Cardiac muscle cell (in vitro differentiated cells and primary cell): ENCODE data around the gene ASB18. TPM values are rescaled to one million over a fixed set of nuclear protein-coding genes. Genes with fewer than 3 reads are reported as not detected.
A peak's percentile ranks its signal among the peaks of the same experiment; 100 is the strongest.

Source experiments
- DNase-seq, 2 donors: peaks; one replicate each; pipeline versions ENCODE4 v3.0.0 to v3.0.0-alpha.2; 2010 to 2017; ENCODE audit warnings: low read depth in 1 of 2, low spot score in 1 of 2
- H3K27ac ChIP-seq: fragments of 200-600 bp; sonication (generic); 2 replicates; pipeline ENCODE4 v1.5.1; 2016
- H3K27me3 ChIP-seq: fragments of 200-600 bp; sonication (generic); 2 replicates; pipeline ENCODE4 v1.6.0; 2016; ENCODE audit warnings: control low read depth
- H3K36me3 ChIP-seq: fragments of 200-600 bp; sonication (generic); 2 replicates; pipeline ENCODE4 v1.5.1; 2016; ENCODE audit warnings: control low read depth
- H3K4me1 ChIP-seq: fragments of 200-600 bp; sonication (generic); 2 replicates; pipeline ENCODE4 v1.8.1; 2017; ENCODE audit warnings: low read depth, mild to moderate bottlenecking, mixed run types
- H3K4me3 ChIP-seq: fragments of 200-600 bp; sonication (generic); 2 replicates; pipeline ENCODE4 v1.5.1; 2016; ENCODE audit warnings: mild to moderate bottlenecking
- H3K9me3 ChIP-seq: fragments of 200-600 bp; sonication (generic); 2 replicates; pipeline ENCODE4 v1.5.1; 2017; ENCODE audit warnings: low read depth, mild to moderate bottlenecking, control low read depth
- CTCF ChIP-seq: IDR thresholded peaks from 2 replicates; pipeline ENCODE4 v1.5.1; 2012; ENCODE audit warnings: low read depth, mild to moderate bottlenecking, low read length
- polyA plus RNA-seq: library from polyadenylated mRNA; unstranded; fragments of >200 nt; fragmentation: Nextera tagmentation; extraction: Ambion mirVana; gene quantifications from 2 replicates; pipeline ENCODE4 v1.2.1, GENCODE V29; 2016
- total RNA-seq: library from RNA; depleted of rRNA; stranded (reverse); fragments of >200 nt; gene quantifications from 2 replicates; pipeline ENCODE4 v1.2.3, GENCODE V29; 2016

Gene ASB18
- total and polyA plus RNA-seq, 2 experiments from 2014 or later: 0.70 TPM; not detected in 1

GRCh38 chr2:236169151-236169721, 95.0 kb downstream of the ASB18 start:
- no peak overlapping the region for H3K4me3 ChIP-seq

GRCh38 chr2:236168110-236169080, 95.8 kb downstream of the ASB18 start, which contains the start of gene GBX2:
Gene GBX2, minus strand, starts transcription at chr2:236168386. Its CDS starts 415 bp downstream, at chr2:236167971.
- Histone ChIP-seq H3K4me3 (peak within 1 kb of the TSS; percentile 34), H3K36me3 (no peaks in the 10 kb centered on the region), H3K27me3 (peaks cover 100% of the 10 kb centered on the region), H3K4me1 (peaks cover 12% of the 10 kb centered on the region), H3K27ac (no peak within 1 kb of the TSS), H3K9me3 (no peaks in the 10 kb centered on the region)
- TF ChIP-seq CTCF: no peak
- DNase-seq: peak; percentile 70 to 79

More at GRCh38 chr2:236169151-236169721, 95.0 kb downstream of the ASB18 start:
- TF ChIP-seq CTCF: no peak
- Histone ChIP-seq H3K4me1 (peaks cover 11% of the 10 kb centered on the region), H3K9me3 (no peaks in the 10 kb centered on the region), H3K36me3 (no peaks in the 10 kb centered on the region), H3K27me3 (peaks cover 100% of the 10 kb centered on the region), H3K27ac (no peak overlapping the region)
- no peak for DNase-seq

- Histone ChIP-seq H3K27me3 (peaks cover 100% of the 10 kb centered on the region), H3K9me3 (no peaks in the 10 kb centered on the region), H3K36me3 (no peaks in the 10 kb centered on the region), H3K27ac (no peak overlapping the region), H3K4me3 (peak overlapping the region; percentile 34), H3K4me1 (peaks cover 12% of the 10 kb centered on the region)
- peak; percentile 25 for TF ChIP-seq CTCF
- peak; percentile 64 to 68 for DNase-seq
Observed at GRCh38 chr2:236167297-236168109, 96.7 kb downstream of the ASB18 start.

GRCh38 chr2:236166796-236167296, 97.4 kb downstream of the ASB18 start:
- no peak for DNase-seq

More at GRCh38 chr2:236166796-236167296, 97.4 kb downstream of the ASB18 start:
- no peaks in the 10 kb centered on the region for H3K9me3 ChIP-seq
- TF ChIP-seq CTCF: no peak
- peaks cover 12% of the 10 kb centered on the region for H3K4me1 ChIP-seq
- no peaks in the 10 kb centered on the region for H3K36me3 ChIP-seq
- H3K4me3 ChIP-seq: peak overlapping the region; percentile 34
- H3K27ac ChIP-seq: no peak overlapping the region
- peaks cover 100% of the 10 kb centered on the region for H3K27me3 ChIP-seq
